ENCODE results near the gene MDH1B. TPM values are rescaled to one million over a fixed set of nuclear protein-coding genes. Genes with fewer than 3 reads are reported as not detected.

Gene MDH1B
- total RNA-seq, 2 experiments from 2014 or later: 0.86 TPM

Small RNAs within 50 kb of the gene (microRNA-seq; reads per million reads assigned to microRNA genes)
- gene MIR3130-1 (ENCODE audit: borderline microRNAs expressed, borderline replicate concordance) (not detected), gene MIR3130-2 (ENCODE audit: borderline microRNAs expressed, borderline replicate concordance) (not detected)

Other genes with a start within 250 kb of the MDH1B start
- not detected for gene FAM237A, start 122.8 kb downstream of the MDH1B start, total RNA-seq
- gene DYTN, start 46.9 kb downstream of the MDH1B start, total RNA-seq: not detected
- 10 to 100 TPM; 21.4 to 22.8 TPM for gene FASTKD2, start 278 bp upstream of the MDH1B start, total RNA-seq
- gene CPO, start 174.2 kb upstream of the MDH1B start, total RNA-seq: not detected